Measurements from ENCODE around the gene FAM181A.

FAM181A gene

DNA sequence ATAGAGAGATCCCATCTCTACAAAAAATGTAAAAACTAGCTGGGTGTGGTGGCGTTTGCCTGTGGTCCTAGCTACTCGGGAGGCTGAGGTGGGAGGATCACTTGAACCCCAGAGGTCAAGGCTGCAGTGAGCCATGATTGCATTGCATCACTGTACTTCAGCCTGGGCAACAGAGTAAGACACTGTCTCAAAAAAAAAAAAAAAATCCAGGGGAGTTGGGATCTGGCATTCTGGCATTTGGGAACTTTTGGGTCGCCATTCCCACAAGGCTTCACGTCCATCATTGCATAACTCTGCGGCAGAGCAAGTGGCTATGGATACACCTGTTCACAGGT is 34.7 kb upstream of the FAM181A start:
- Histone ChIP-seq H3K4me2 (ENCODE audit: low read depth, low read length, poor library complexity, severe bottlenecking) (no peak overlapping the region), H3K27ac (ENCODE audit: low read depth, low read length) (no peak overlapping the region)

DNA sequence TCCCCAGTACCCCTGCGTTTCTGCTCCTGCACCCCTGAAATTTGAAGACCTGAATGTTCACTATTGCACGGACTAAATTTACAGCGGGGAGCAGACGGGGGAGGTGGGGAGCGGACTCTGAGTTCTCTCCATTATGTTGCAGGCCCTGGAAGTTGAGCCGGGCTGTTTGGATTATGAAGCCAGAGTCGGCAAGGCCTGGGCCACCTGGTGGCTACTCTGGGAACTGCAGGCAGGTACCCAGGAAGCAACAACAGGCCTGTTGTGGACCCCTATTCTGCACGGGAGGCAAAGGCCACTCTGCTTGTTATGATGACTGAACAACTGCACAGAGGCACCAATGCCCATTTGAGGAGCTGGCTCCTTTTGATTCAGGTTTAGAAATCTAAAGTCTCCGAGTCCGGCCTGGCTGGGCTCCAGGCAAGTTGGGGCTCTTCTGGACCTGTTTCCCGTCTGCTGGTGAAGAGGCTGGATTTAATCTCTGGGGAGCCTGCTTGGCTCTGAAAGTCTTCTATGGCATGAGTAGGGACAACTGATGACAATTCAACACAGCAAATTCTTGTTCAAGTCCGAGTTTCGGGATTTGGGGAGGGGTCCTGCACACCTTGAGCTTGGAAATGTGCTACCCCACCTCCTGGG is 34.1 kb upstream of the FAM181A start:
- Histone ChIP-seq H3F3A (ENCODE audit: insufficient read depth) (no peaks in the 10 kb centered on the region), H3K36me3 (ENCODE audit: low read length) (no peaks in the 10 kb centered on the region), H3K9me2 (replicated peaks; ENCODE audit: insufficient read depth, low read length) (no peaks in the 10 kb centered on the region), H3K27me3 (ENCODE audit: low read length) (no peaks in the 10 kb centered on the region), H3K4me3 (ENCODE audit: insufficient read depth, low read length, poor library complexity, severe bottlenecking) (no peak overlapping the region), H3K4me2 (ENCODE audit: low read depth, low read length, poor library complexity, severe bottlenecking) (no peak overlapping the region), H4K20me1 (ENCODE audit: low read depth, low read length) (no peaks in the 10 kb centered on the region), H2AFZ (ENCODE audit: low read depth, low read length, severe bottlenecking) (peak overlapping the region; percentile 3), H3K9ac (ENCODE audit: low read length) (no peak overlapping the region), H3K9me3 (ENCODE audit: insufficient read depth, low read length) (no peaks in the 10 kb centered on the region), H3K79me2 (ENCODE audit: insufficient read depth, low read length) (no peaks in the 10 kb centered on the region), H3K27ac (ENCODE audit: low read depth, low read length) (no peak overlapping the region)
- TF ChIP-seq EZH2phosphoT487 (conservative IDR thresholded peaks at IDR 0.05; ENCODE audit: low read length) (no peak), CTCF (IDR thresholded peaks at IDR 0.05; ENCODE audit: insufficient read depth, low read length, poor library complexity, severe bottlenecking) (peak; percentile 90)

More for the DNA sequence above, 34.7 kb upstream of the FAM181A start:
- H3K9me3 ChIP-seq (ENCODE audit: insufficient read depth, low read length) = no peaks in the 10 kb centered on the region
- H3K27me3 ChIP-seq (ENCODE audit: low read length) = no peaks in the 10 kb centered on the region
- no peaks in the 10 kb centered on the region for H3F3A ChIP-seq (ENCODE audit: insufficient read depth)
- no peaks in the 10 kb centered on the region for H3K9me2 ChIP-seq (replicated peaks; ENCODE audit: insufficient read depth, low read length)
- H4K20me1 ChIP-seq (ENCODE audit: low read depth, low read length) = no peaks in the 10 kb centered on the region
- H3K79me2 ChIP-seq (ENCODE audit: insufficient read depth, low read length) = no peaks in the 10 kb centered on the region
- no peak overlapping the region for H3K4me3 ChIP-seq (ENCODE audit: insufficient read depth, low read length, poor library complexity, severe bottlenecking)
- no peaks in the 10 kb centered on the region for H3K36me3 ChIP-seq (ENCODE audit: low read length)
- H3K9ac ChIP-seq (ENCODE audit: low read length) = no peak overlapping the region
- H2AFZ ChIP-seq (ENCODE audit: low read depth, low read length, severe bottlenecking) = no peak overlapping the region
- no peak for TF ChIP-seq EZH2phosphoT487 (conservative IDR thresholded peaks at IDR 0.05; ENCODE audit: low read length)
- no peak for TF ChIP-seq CTCF (IDR thresholded peaks at IDR 0.05; ENCODE audit: insufficient read depth, low read length, poor library complexity, severe bottlenecking)

- Histone ChIP-seq H3K9me3 (ENCODE audit: insufficient read depth, low read length) (no peaks in the 10 kb centered on the region), H3K36me3 (ENCODE audit: low read length) (no peaks in the 10 kb centered on the region), H3K27me3 (ENCODE audit: low read length) (no peaks in the 10 kb centered on the region), H3K9me2 (replicated peaks; ENCODE audit: insufficient read depth, low read length) (no peaks in the 10 kb centered on the region), H2AFZ (ENCODE audit: low read depth, low read length, severe bottlenecking) (no peak overlapping the region), H3F3A (ENCODE audit: insufficient read depth) (no peaks in the 10 kb centered on the region), H4K20me1 (ENCODE audit: low read depth, low read length) (no peaks in the 10 kb centered on the region), H3K79me2 (ENCODE audit: insufficient read depth, low read length) (no peaks in the 10 kb centered on the region), H3K4me3 (ENCODE audit: insufficient read depth, low read length, poor library complexity, severe bottlenecking) (no peak overlapping the region), H3K4me2 (ENCODE audit: low read depth, low read length, poor library complexity, severe bottlenecking) (no peak overlapping the region), H3K27ac (ENCODE audit: low read depth, low read length) (no peak overlapping the region), H3K9ac (ENCODE audit: low read length) (no peak overlapping the region)
- TF ChIP-seq CTCF (IDR thresholded peaks at IDR 0.05; ENCODE audit: insufficient read depth, low read length, poor library complexity, severe bottlenecking) = no peak
- no peak for TF ChIP-seq EZH2phosphoT487 (conservative IDR thresholded peaks at IDR 0.05; ENCODE audit: low read length)
Measured at GRCh38 chr14:93893661-93894261, 33.4 kb upstream of the FAM181A start.
